IPS DF 4.7 (cell line): ENCODE measurements around the gene ZNF582.

Source experiments
- DNase-seq: peaks from one replicate; pipeline ENCODE4 v3.0.0-alpha.2; 2013; ENCODE audit warnings: low spot score; ENCODE audit errors: extremely low read depth

ZNF582 gene

DNA sequence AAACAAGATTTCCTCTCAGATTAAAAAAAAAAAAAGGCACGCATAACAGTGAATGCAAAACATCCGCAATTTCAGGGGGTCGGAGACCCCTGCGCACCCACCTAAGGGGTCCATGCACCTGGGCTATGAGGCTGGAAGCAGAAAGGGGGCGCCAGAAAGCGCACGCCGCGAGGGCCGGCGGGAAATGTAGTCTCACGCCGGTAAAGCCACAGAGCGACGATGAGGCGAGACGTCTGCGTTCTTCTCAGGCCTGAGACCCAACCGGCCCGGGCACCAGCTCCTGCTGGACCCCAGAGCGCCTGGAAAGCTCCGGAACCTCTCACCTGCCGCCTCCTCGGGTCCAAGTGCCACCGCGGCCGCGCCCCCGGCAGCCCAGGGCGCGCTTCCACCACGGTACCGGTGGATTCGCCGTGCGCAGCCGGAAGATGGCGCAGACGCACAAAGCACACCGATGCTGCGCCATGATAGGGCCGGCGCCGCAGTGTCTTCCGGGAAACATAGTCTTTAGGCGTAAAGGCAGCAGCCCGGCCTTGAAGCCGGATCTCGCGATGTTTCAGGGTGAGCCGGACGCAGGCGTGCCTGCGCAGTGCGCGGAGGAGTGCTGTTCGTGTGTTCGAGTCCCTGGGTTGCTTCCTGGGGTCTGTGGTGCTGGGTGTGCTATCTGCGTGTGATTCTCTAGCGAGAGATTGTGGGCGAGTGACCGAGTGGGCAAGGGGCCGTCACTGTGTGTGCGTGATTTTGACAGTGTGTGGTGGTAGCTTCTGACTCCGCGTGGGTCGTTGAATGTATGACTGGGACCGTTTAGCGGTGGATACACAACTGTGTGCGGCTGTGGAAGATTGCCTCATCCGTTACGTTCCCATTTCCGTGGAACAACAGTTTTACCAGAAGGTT lies at the start of gene ZNF582:
TSS of gene ZNF582 (minus strand) at position 416 of the 894 bp plus-strand sequence. CDS start 1,782 bp downstream, outside the sequence.
- DNase-seq: peak; percentile 72

DNA sequence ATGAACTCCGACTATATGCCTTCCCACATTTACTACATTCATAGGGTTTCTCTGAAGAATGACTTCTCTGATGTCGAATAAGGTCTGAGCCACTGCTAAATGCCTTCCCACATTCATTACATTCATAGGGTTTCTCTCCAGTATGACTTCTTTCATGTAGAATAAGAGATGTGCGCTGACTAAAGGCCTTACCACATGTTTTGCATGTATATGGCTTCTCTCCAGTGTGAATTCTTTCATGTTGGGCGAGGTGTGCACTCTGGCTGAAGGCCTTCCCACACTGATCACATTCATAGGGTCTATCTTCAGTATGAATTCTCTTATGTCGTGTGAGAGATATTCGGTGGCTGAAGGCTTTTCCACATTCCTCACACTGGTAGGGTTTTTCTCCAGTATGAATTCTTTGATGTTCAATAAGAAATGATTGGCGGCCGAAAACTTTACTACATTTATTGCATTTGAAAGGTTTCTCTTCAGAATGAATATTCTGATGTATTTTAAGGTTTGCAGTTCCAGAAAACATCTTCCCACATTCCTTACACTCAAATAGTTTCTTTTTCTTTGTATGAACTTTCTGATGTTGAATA lies 48.0 kb upstream of the ZNF582 start:
- DNase-seq: no peak

DNA sequence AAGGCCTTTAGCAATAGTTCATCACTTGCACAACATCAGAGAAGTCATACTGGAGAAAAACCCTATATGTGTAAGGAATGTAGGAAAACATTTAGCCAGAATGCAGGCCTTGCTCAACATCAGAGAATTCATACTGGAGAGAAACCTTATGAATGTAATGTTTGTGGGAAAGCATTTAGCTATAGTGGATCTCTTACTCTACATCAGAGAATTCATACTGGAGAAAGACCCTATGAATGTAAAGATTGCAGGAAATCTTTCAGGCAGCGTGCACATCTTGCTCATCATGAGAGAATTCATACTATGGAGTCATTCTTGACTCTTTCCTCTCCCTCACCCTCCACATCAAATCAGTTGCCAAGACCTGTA lies 30.6 kb upstream of the ZNF582 start:
- DNase-seq: no peak

DNA sequence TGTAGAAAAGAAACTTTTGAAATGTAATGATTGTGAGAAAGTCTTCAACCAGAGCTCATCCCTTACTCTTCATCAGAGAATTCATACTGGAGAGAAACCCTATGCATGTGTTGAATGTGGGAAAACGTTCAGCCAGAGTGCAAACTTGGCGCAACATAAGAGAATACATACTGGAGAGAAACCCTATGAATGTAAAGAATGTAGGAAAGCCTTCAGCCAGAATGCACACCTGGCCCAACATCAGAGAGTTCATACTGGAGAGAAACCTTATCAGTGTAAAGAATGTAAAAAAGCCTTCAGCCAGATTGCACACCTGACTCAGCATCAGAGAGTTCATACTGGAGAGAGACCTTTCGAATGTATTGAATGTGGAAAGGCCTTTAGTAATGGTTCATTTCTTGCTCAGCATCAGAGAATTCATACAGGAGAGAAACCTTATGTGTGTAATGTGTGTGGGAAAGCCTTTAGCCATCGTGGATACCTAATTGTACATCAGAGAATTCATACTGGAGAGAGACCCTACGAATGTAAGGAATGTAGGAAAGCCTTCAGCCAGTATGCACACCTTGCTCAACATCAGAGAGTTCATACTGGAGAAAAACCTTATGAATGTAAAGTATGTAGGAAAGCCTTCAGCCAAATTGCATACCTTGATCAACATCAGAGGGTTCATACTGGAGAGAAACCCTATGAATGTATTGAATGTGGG lies 30.1 kb upstream of the ZNF582 start:
- no peak for DNase-seq

DNA sequence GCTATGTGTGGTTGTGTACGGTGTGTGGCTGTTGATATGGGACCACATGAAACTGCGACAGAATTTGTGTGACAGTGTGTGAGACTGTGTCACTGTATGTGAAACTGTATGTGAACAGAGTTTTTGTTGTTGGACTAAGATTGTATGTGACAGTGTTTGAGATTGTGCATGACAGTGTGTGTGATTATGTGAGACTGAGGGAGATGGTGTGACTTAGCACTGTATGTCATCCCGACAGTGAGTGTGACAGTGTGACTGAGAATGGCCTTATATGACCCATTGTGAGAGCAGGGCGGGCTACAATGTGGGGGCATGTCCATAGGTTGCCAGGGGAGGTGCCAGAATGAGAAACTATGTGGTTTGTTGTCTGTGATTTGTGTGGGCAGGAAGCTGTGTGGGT lies 11.7 kb upstream of the ZNF582 start:
- no peak for DNase-seq

DNA sequence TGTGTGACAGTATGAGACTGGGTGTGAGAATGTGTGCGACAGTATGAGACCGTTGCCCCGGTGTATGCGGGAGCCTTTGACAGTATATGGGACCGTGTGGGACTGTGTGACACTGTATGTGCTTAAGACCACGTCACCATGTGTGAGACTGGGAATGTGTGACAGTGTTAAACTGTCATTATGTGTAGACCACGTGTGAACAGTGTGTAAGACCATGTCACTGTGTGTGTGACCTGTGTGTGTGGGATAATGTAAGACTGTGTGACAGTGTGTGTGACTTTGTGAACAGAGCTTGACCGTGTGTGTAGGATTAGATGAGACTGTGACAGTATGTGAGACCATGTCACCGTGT lies 11.3 kb upstream of the ZNF582 start:
- DNase-seq: no peak

DNA sequence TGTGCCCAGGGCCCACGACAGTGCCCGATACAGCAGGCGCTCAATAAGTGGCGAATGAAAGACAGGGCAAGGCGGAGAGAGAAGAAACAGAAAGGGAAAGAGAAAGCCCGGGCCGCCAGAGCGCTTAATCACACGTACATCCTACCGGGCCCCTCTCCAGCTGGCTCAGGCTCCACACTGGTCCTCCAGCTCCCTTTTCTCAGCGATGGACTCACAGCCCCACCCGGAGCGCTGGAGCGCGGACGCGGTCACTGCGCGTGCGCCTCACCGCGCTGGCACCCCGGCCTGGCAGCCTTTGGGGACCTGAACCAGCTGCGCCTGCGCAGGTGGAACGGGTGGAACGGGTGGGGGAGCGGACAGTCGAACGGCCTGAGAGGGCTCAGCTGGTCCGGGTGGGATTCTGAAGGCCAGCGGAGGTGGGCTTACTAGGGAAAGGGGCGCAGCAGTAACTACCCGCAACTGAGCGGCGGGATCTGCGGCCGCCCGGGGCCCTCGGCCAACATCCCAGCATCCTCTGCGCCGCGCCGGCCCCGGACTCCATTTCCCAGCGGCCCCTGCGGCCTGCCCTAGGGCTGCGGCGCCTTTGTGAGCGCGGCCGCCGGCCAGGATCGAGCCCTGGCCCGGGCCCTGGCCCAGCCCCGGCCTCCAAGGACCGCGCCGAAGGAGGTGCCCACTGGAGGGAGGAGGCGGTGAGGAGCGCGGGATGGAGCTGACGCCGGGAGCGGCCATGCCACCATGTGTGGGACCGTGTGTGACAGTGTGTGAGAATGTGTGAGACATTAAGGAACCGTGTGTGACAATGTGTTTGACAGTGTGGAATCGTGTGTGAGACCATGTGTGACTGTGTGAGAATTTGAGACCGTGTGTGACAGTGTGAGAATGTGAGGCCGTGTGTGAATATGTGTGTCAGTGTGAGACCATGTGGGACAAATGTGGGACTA lies 10.7 kb upstream of the ZNF582 start, which contains the start of gene ZNF583:
TSS of gene ZNF583 (plus strand) at position 569 of the 941 bp plus-strand sequence. CDS start 2,783 bp downstream, outside the sequence.
- DNase-seq: peak; percentile 58

DNA sequence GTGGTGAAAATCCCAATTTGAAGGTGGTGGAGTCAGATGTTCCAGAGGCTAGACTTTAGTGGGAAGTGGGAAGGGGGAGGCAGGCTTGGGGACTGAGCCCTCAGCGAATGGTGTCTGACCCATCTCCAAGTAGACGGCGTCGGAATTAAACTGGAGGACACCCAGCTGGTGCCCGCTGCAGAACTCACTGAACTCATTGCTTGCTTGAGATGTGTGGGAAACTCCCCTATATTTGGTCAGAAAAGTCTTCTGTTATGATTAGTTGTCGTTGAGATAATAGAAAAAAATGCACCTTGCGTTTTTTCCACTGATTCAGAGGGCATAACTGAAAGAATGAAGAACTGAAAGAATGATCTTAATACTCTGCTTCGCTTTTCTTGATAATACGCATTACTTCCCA lies 9.9 kb upstream of the ZNF582 start:
- no peak for DNase-seq

DNA sequence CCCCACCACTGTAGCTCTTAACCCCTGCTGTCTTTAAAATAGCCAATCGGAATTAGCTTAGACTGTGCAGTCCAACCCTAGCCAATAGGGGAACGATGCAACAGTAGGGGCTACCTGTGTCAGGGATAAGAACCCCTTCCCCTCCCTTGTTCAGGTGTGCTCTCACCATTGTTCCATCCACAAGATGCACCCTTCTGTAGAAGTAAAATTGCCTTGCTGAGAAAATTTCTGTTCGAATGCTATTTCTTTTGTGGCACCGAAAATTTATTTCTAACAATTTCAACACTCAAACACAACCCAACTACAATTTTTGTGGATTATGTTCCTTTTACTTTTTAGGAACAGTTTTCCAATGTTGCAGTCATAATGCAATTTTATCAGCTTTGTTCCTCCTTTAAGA lies 7.2 kb upstream of the ZNF582 start:
- DNase-seq: no peak

DNA sequence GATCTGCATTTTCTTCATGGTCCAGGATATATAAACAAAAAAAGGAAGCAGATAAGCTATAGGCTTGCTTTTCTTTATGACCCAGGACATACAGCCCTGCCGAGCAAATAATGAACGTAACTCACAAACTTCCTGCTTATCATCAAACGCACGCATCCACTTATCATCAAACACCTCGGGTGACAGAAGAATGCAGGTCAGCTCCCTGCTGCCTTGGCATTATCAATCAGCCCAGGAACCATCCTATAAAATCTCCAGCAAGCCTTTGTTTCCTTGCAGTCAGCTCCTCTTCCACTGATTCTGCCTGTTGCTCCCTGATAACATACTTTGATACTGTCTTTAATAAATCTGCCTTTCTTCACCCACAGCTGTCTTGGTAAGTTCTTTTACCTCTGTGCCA lies 5.5 kb upstream of the ZNF582 start:
- DNase-seq: no peak

DNA sequence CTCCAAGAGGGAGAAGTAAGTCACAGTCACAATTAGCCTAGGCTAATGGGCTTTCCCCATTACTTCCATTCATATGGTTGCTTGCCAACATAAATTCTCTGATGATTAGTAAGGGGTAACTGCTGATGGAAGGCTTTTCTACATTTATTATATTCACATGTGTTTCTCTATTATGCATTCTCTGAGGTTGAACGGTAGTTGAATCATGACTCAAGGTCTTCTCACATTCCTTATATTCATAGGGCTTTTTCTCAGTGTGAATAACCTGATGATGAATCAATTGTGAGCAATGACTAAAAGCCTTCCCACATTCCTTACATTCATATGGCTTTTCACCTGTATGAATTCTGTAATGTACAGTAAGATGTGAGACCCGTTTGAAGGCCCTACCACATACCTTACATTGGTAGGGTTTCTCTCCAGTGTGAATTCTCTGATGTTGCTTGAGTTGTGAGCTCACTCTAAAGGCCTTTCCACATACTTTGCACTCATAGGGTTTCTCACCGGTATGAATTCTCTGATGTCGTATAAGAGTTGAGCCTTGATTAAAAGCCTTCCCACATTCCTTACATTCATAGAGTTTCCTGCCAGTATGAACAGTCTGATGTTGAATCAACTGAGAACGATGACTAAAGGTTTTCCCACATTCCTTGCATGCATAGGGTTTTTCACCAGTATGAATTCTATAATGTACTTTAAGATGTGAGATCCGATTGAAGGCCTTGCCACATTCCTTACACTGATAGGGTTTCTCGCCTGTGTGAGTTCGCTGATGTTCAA lies 9.3 kb downstream of the ZNF582 start:
- DNase-seq: no peak

DNA sequence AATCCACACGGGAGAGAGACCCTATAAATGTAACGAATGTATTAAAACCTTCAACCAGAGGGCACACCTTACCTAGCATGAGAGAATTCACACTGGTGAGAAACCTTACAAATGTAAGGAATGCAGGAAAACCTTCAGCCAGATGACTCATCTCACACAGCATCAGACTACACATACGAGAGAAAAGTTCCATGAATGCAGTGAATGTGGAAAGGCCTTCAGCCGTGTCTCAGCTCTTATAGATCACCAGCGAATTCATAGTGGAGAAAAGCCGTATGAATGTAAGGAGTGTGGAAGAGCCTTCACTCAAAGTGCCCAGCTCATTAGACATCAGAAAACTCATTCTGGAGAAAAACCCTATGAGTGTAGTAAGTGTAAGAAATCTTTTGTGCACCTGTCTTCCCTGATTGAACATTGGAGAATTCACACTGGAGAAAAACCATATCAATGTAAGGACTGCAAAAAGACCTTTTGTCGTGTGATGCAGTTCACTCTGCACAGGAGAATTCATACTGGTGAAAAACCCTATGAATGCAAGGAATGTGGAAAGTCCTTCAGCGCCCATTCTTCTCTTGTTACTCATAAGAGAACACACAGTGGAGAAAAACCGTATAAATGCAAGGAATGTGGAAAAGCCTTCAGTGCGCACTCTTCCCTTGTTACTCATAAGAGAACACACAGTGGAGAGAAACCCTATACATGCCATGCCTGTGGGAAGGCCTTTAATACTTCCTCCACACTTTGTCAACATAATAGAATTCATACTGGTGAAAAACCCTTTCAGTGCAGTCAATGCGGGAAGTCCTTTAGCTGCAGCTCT lies 16.0 kb downstream of the ZNF582 start:
- no peak for DNase-seq

DNA sequence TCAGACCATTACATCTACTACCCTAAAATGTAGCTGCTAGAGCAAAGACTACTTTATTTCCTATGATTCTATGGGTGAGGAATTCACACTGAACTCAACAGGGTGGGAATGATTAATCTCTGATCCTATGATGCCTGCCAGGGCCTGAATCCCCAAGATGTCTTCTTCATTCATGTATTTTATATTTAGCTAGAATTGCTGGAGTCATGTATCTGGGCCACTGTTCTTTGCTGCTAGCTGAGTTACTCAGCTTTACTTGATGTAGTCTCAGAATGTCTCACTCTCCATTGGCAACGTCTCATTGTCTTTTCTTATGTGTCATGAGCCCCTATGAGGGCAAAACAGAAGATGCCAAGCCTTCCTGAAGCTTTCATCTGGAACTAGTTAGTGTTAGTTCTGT lies 21.1 kb downstream of the ZNF582 start:
- DNase-seq: no peak

DNA sequence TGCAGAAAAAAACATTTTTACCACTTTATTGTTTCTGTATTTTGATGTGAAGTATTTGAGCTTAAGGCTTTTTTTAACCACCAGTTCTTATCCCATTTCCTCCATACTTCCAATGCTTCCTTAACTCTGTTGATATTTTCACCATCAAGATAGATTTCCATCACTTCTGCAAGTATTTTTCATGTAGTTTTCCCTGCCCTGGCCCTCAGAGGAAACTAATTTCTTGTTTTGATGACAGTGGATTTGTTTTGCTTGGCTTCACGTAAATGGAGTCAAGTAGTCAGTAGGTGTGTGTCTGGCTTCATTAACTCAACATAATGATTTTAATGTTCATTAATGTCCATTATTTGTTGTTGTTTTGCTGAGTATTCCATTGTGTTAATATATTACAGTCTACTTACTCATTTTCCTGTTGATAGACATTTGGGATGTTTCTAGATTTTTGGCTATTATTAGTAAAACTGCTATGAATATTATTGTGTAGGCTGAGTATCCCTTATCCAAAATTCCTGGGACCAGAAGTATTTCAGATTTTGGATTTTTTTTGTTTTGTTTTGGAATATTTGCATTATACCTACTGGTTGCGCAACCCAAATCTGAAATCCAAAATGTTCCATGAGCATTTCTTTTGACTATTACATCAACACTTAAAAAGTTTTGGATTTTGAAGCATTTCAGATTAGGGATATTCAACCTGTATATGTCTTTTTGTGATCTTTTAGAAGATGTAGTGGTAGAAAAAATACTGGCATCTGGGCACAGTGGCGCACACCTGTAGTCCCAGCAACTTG lies 23.3 kb downstream of the ZNF582 start:
- DNase-seq: no peak

DNA sequence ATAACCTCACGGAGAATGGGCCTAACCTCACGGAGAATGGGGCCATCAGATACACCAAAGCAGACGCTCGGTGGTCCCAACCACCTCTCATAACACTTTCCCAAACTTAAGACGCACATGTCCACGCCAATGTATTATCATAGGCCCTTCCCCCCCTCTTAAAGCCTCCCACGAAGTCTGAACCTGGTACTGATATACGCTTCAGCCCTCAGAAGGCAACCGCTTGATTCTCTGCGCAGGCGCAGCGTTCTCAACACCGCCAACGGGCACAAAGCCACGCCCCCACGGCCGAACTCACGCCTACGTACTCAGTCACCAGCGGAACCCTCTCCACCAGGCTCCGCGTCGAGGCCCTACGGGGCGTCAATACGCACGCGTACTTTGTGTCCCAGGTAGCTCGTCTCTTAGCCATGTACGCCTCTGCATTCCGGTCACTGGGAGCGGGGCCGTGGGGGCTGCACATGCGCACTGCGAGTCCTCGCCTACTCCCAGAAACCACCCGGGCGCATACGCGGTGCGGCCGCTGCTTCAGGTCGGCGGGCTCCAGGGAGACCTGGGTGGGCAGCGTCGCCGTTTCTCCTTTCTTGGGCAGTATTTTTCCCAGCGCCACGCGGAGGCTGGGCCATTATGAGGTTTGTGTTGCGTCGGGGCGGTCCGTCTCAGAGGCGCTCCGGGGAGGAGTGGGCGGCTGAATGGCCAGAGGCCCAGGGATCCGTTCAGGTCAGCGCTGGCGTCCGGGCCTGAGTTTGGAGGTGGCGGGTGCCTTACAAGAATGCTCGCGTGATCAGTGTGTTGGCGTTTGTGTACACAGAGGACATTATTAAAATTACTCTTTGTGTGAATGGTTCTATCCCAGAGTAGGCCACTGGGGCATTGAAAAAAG lies 25.3 kb downstream of the ZNF582 start:
- DNase-seq: peak; percentile 81

DNA sequence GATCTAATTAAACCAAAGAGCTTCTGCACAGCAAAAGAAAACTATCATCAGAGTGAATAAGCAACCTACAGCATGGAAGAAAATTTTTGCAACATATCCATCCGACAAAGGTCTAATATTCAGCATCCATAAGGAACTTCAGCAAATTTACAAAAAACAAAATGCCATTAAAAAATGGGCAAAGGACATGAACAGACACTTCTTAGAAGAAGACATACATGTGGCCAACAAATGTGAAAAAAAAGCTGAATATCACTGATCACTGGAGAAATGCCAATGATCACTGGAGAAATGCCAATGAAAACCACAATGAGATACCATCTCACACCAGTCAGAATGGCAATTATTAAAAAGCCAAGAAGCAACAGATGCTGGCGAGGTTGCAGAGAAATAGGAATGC lies 32.5 kb downstream of the ZNF582 start:
- no peak for DNase-seq

DNA sequence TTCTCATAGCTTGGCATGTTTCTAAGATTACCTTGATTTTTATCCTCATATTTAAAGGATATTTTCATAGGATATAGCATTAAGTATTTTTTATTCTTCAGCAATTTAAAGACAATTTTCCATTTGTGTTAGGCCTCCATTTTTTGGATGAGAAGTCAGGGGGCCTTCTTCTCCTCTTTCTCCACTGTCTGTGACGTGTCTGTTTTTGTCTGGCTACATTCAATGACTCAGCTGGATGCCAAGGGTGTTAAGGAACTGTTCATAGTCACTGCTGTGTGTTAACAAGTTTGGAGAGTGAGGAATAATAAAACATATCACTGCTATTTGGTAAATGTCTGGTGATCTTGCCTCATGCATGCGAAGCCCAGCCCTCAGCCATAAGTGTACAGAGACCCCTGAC lies 36.4 kb downstream of the ZNF582 start:
- DNase-seq: no peak

DNA sequence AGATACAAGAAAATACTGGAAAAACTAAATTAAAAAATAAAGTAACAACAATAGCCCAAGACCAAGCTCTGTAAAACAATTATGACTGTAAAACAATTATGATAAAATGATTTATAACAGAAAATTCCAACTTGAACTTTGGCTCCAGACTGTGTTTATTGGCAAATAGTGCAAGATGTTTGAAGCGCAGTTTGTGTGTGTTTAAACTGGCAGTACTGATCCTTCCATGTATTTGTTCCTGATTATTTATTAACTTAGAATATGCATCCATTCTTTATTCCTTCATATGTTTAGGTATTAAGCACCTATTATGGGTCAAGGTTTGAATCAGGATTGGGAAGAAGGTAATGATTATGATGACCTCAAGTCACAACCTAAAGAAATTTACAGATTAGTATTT lies 37.8 kb downstream of the ZNF582 start:
- DNase-seq: no peak
